Measurements from ENCODE around the gene RIT2.

DNA sequence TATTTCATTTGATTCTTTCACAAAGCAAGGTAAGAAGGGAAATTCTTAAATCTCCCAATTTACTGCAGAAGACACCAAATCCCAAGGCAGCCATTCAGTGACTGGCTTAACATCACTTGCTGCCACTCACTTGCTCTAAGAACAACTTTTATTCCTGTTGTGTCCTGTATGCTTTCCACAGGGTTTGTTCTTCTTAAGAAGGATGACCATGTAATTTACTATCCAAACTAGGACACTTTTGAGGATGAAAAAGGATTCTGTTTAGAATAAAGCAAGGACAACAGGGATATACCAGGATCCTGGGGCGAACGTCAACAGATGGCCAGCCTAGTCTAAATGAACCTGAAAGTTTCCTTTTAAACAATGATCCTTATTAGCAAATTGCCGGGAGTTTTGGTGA is 34.8 kb downstream of the RIT2 start:
- TF ChIP-seq POLR2A (IDR thresholded peaks at IDR 0.05; ENCODE audit: low read depth, low read length) (no peak), POLR2AphosphoS5 (IDR thresholded peaks at IDR 0.05; ENCODE audit: low read depth, low read length) (no peak), SPI1 (IDR thresholded peaks at IDR 0.05; ENCODE audit: low read depth, low read length) (no peak), TAF1 (IDR thresholded peaks at IDR 0.05; ENCODE audit: low read depth, low read length) (no peak)

All from GM12891 (cell line).